ENCODE data around the gene RGL4. TPM values are rescaled to one million over a fixed set of nuclear protein-coding genes. Genes with fewer than 3 reads are reported as not detected.
"Not testable (repeated sequence)": the region's sequence is repeated elsewhere in the genome, so short reads cannot be mapped to it uniquely, and the experiment has no call there.

The RGL4 gene
- total and polyA plus RNA-seq, 8 donors: 0.15 to 5.8 (median 4.4) TPM

- H3K36me3 ChIP-seq: peaks cover 0 to 11% of the 10 kb centered on the region in 2 donors
- TF ChIP-seq, protein P1, sequence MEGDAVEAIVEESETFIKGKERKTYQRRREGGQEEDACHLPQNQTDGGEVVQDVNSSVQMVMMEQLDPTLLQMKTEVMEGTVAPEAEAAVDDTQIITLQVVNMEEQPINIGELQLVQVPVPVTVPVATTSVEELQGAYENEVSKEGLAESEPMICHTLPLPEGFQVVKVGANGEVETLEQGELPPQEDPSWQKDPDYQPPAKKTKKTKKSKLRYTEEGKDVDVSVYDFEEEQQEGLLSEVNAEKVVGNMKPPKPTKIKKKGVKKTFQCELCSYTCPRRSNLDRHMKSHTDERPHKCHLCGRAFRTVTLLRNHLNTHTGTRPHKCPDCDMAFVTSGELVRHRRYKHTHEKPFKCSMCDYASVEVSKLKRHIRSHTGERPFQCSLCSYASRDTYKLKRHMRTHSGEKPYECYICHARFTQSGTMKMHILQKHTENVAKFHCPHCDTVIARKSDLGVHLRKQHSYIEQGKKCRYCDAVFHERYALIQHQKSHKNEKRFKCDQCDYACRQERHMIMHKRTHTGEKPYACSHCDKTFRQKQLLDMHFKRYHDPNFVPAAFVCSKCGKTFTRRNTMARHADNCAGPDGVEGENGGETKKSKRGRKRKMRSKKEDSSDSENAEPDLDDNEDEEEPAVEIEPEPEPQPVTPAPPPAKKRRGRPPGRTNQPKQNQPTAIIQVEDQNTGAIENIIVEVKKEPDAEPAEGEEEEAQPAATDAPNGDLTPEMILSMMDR (IDR thresholded peaks at IDR 0.05): no peak
- peak in 1 of 4 donors; percentile 39 for DNase-seq
- H3K27ac ChIP-seq: peak overlapping the region in 1 of 2 donors; percentile 55
- peaks cover 0 to 13% of the 10 kb centered on the region in 2 donors for H3K4me1 ChIP-seq
- H3K9me3 ChIP-seq: no peaks in the 10 kb centered on the region
- no peak overlapping the region for H3K4me3 ChIP-seq
- no peaks in the 10 kb centered on the region for H3K27me3 ChIP-seq
- intact Hi-C loops (cut with DNase I): no loop called here
- no peak for ATAC-seq
These were observed 17.7 kb upstream of the RGL4 start for GRCh38 chr22:23673050-23673620.

DNA sequence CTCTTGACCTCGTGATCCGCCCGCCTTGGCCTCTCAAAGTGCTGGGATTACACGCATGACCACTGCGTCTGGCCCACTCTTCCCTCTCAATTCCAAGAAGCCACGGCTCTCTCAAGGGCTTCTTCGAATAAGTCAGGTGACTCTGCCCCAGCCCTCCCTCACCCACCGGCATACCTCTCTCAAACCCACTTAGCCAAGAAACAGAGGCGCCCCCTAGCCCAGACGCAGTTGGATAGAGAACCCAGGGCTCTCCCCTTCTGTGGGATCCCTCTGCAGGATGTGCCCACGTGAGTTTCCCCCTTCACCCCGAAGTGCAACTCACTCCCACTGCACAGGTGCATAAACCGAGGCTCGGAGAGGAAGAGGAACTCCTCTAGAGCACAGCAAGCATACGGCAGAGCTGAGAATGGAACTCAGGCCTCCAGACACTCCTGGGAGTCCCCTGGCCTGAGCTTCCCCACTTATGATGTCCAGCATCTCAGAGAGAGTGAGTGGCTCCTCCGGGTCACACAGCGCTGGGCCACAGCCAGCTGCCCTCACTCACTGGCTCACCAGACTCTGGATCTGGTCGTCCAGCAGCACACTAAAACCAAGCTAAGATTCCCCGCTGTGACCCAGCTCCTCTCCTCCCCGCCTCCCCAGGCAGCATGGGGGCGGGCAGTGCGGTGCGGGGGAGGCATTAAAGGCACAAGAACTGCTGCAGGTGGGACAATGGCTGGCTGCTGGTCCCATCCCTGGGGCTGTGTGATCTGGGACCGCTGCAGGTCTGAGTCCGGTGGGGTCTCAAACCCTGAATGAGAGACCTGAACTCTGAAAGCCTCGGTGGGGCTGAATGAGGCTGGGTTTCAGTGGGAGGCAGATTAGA, 16.8 kb upstream of the RGL4 start:
- Histone ChIP-seq H3K4me1 (peaks cover 0 to 13% of the 10 kb centered on the region in 2 donors), H3K27ac (peak overlapping the region in 1 of 2 donors; percentile 74), H3K4me3 (no peak overlapping the region), H3K27me3 (no peaks in the 10 kb centered on the region), H3K36me3 (peaks cover 0 to 11% of the 10 kb centered on the region in 2 donors), H3K9me3 (no peaks in the 10 kb centered on the region)
- intact Hi-C loops (cut with DNase I): no loop called here
- ATAC-seq (no peak), DNase-seq (peak in 1 of 4 donors; percentile 34)
- TF ChIP-seq, protein P1 (IDR thresholded peaks at IDR 0.05): no peak

DNA sequence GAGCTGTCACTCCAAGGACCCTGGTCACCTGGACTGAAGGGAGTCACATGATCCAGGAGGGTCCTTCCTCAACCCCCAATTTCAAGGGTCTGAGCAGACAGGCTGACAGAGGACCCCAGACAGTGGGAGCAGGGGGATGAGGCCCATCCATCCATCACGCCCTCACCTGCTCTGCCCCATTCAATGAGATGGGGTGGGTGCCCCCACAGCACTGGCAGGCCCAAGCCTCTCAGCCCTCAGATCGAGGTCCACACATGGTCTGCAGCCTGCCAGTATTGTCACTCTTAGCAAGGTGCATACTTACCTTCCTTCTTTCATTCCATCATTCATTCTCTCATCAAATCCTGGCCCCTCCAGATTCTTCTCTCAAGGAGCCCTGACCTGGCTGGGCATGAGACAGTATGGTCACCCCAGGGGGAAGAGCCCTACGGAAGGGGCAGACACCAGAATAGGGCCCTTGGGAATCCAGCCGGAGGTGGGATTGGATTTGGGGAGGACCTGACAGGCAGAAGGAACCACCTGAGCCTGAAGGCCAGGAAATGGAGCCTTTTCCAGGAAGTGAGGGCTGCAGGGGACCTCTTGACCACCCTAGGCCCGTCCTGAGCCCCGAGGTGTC, 15.8 kb upstream of the RGL4 start:
- H3K4me3 ChIP-seq; H3K27me3 ChIP-seq; ATAC-seq; H3K36me3 ChIP-seq; H3K9me3 ChIP-seq; intact Hi-C loops (cut with DNase I): not testable (repeated sequence)
- Histone ChIP-seq H3K4me1 (peaks cover 0 to 13% of the 10 kb centered on the region in 2 donors), H3K27ac (peak overlapping the region in 1 of 2 donors; percentile 74)
- peak in 1 of 4 donors; percentile 21 for DNase-seq

DNA sequence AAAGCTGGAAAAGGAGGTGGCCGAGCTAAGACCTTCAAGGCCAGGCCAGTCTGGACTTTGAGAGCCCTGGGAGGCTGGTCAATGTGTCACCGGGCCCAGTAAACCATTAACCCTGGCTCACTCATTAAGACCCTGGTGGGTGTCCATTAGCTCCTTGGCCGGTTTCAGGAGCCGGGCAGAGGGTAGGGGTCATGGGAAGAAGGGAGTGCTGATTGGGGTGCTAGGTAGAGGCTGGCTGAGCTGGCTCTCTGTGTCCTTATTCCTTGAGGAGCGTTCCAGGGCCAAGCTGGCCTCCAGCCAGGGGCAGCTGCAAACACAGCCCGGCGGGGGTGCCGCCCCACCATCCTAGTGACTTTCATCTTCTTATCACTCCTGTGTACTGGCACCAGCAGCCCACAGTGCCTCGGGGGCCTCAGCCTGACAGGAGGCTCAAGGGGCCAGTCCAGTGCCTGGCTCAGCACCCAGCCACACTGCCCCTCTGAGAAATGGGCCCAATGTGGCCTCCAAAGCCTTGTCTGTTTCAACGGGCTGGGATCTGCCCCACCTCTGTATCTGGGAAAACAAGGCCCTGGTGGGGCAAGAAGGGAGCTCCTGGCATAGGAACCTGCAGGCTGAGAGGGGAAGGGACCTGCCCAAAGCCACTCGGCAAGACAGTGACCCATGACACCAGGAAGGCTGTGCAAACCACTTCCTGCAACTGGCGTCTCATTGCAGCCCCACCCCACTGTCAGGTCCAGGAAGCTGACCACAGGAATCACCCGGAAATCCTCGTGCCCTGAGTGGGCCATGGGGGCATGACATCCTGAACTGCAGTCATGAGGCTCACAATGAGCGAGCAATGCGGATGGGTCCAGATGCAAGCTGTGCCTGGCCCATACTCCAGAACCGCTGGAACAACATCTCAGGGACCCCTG, 15.1 kb upstream of the RGL4 start:
- DNase-seq (peak in 3 of 4 donors; percentile 11 to 75 (median 61)), ATAC-seq (peak; percentile 33)
- H3K27me3 ChIP-seq: no peaks in the 10 kb centered on the region
- peaks cover 0 to 7% of the 10 kb centered on the region in 2 donors for H3K36me3 ChIP-seq
- TF ChIP-seq, protein P1 (IDR thresholded peaks at IDR 0.05): no peak
- peaks cover 0 to 13% of the 10 kb centered on the region in 2 donors for H3K4me1 ChIP-seq
- H3K27ac ChIP-seq: peak overlapping the region in 1 of 2 donors; percentile 74
- intact Hi-C loops (cut with DNase I): no loop called here
- H3K4me3 ChIP-seq: no peak overlapping the region
- no peaks in the 10 kb centered on the region for H3K9me3 ChIP-seq

DNA sequence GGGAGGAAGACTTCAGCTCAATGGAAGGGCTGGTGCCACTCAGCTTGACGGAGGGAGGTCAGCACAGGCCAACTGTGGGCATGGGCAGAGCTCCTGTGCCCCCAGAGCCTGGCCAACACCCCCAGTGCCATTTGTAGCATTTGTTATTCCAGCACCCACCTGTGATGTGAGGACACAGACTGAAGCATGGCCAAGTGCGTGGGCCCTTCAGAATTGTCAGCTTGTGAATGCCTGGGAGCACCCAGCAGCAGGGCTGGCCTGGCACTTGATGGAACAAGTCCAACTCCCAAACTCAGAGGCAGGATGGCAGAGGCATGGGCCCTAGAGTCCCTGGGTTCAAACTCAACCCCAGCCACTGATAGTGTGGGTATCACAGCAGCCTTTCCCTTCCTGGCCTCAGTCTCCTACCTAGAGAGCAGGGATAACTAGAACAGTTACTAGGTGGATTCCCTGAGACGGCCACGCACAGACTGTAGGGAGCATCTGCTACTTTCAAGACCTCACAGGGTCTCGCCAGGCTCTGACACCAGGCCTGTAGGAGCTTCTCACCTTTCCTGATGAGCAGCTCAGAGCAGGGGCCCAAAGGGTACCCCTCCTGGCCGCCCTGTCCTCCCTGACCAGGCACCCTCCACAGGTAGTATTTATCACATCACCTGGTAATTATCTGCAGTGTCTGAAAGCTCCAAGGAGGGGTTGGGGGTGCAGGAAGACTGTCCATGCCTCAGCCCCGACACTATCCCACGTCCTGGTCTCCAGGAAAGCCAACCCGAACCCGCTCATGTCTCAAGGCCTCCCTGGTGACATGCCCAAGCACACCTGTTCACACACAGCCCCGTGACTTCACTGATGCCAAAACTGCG, 13.7 kb upstream of the RGL4 start:
- Histone ChIP-seq H3K36me3 (peaks cover 0 to 20% of the 10 kb centered on the region in 2 donors), H3K4me1 (peaks cover 0 to 13% of the 10 kb centered on the region in 2 donors)
- ATAC-seq; H3K27ac ChIP-seq; H3K9me3 ChIP-seq; H3K27me3 ChIP-seq; intact Hi-C loops (cut with DNase I); H3K4me3 ChIP-seq: not testable (repeated sequence)
- DNase-seq: peak in 2 of 4 donors; percentile 27 to 44
